Left lung (tissue), 10 donors: ENCODE data around the gene GSTCD. TPM values are rescaled to one million over a fixed set of nuclear protein-coding genes. Genes with fewer than 3 reads are reported as not detected.
"Not testable (repeated sequence)": the region's sequence is repeated elsewhere in the genome, so short reads cannot be mapped to it uniquely, and the experiment has no call there.

Experiments
- ATAC-seq: fragments of 200-7000 bp; cut with Tn5 transposase; one replicate; pipeline ENCODE4 v1.9.1; 2020; ENCODE audit warnings: moderate library complexity
- DNase-seq, 4 donors: peaks; one replicate each; pipeline ENCODE4 v3.0.0-alpha.2; 2013 to 2020
- H3K27ac ChIP-seq, 2 donors: fragments of 200-600 bp; sonication (generic) in 1 of 2; one replicate each; pipeline versions ENCODE4 v1.5.0 to v1.8.0; 2020 to 2021
- H3K27me3 ChIP-seq, 2 donors: fragments of 200-600 bp; sonication (generic) in 1 of 2; one replicate each; pipeline versions ENCODE4 v1.5.0 to v1.8.0; 2020 to 2021
- H3K36me3 ChIP-seq, 2 donors: fragments of 200-600 bp; sonication (generic) in 1 of 2; one replicate each; pipeline versions ENCODE4 v1.5.0 to v1.8.0; 2020 to 2021
- H3K4me1 ChIP-seq, 2 donors: fragments of 200-600 bp; one replicate each; pipeline ENCODE4 v1.8.0; 2021
- H3K4me3 ChIP-seq, 2 donors: fragments of 200-600 bp; sonication (generic) in 1 of 2; one replicate each; pipeline versions ENCODE4 v1.5.0 to v1.8.0; 2020 to 2021; ENCODE audit warnings: mild to moderate bottlenecking in 1 of 2
- H3K9me3 ChIP-seq, 2 donors: fragments of 200-600 bp; sonication (generic) in 1 of 2; one replicate each; pipeline versions ENCODE4 v1.5.0 to v1.8.0; 2020 to 2021
- intact Hi-C, 2 donors: fragments of 100-400 bp; cut with DNase I; formaldehyde crosslinking; loops; one replicate each; pipeline versions ENCODE4 v1.11.2 to v1.14.2; 2022
- polyA plus RNA-seq, 6 donors: library from polyadenylated mRNA; unstranded; fragments of 120-200 nt; gene quantifications; one replicate each; pipeline ENCODE4 v1.2.1, GENCODE V29; 2013; ENCODE audit not compliant: insufficient read length in 6 of 6
- total RNA-seq, 2 donors: library from RNA; stranded (reverse); fragmentation: NEBNext Ultra II Directional; extraction: Animal tissue kit (Norgen Biotek cat#: 25700); gene quantifications; one replicate each; pipeline ENCODE4 v1.2.1, GENCODE V29; 2021
- TF ChIP-seq, protein P1 (sequence below), 2 donors: fragments of 200-600 bp; sonication (generic) in 1 of 2; IDR thresholded peaks; one replicate each; pipeline versions ENCODE4 v1.5.0 to v1.8.0; 2021; ENCODE audit warnings: antibody characterized with exemption in 2 of 2
- donor health status: DM: no; HTN: yes; CAD: no.
- donor health status: DM: no; HTN: no; CAD: no.

GSTCD gene
- total and polyA plus RNA-seq, 8 donors = 10.8 to 16.9 (median 15.2) TPM

- Histone ChIP-seq H3K4me1 (peaks cover 9 to 28% of the 10 kb centered on the region in 2 donors), H3K27ac (no peak overlapping the region), H3K27me3 (no peaks in the 10 kb centered on the region), H3K4me3 (peak overlapping the region in 1 of 2 donors; percentile 5), H3K9me3 (no peaks in the 10 kb centered on the region), H3K36me3 (peaks cover 0 to 2% of the 10 kb centered on the region in 2 donors)
- peak; percentile 33 for ATAC-seq
- intact Hi-C loops = no loop called here
- no peak for DNase-seq
- TF ChIP-seq, protein P1, sequence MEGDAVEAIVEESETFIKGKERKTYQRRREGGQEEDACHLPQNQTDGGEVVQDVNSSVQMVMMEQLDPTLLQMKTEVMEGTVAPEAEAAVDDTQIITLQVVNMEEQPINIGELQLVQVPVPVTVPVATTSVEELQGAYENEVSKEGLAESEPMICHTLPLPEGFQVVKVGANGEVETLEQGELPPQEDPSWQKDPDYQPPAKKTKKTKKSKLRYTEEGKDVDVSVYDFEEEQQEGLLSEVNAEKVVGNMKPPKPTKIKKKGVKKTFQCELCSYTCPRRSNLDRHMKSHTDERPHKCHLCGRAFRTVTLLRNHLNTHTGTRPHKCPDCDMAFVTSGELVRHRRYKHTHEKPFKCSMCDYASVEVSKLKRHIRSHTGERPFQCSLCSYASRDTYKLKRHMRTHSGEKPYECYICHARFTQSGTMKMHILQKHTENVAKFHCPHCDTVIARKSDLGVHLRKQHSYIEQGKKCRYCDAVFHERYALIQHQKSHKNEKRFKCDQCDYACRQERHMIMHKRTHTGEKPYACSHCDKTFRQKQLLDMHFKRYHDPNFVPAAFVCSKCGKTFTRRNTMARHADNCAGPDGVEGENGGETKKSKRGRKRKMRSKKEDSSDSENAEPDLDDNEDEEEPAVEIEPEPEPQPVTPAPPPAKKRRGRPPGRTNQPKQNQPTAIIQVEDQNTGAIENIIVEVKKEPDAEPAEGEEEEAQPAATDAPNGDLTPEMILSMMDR (IDR thresholded peaks at IDR 0.05) = no peak
Measured at GRCh38 chr4:105714071-105714521, 5.5 kb downstream of the GSTCD start.

GRCh38 chr4:105714932-105715331 is 6.3 kb downstream of the GSTCD start:
- H3K9me3 ChIP-seq = no peaks in the 10 kb centered on the region
- no peaks in the 10 kb centered on the region for H3K27me3 ChIP-seq
- H3K36me3 ChIP-seq = peaks cover 0 to 4% of the 10 kb centered on the region in 2 donors
- no peak overlapping the region for H3K4me3 ChIP-seq
- ATAC-seq = no peak
- intact Hi-C loops = no loop called here
- TF ChIP-seq, protein P1 (IDR thresholded peaks at IDR 0.05) = no peak
- peaks cover 4 to 20% of the 10 kb centered on the region in 2 donors for H3K4me1 ChIP-seq
- H3K27ac ChIP-seq = no peak overlapping the region
- DNase-seq = no peak

GRCh38 chr4:105715692-105716278 is 7.2 kb downstream of the GSTCD start:
- Histone ChIP-seq H3K36me3 (peaks cover 0 to 4% of the 10 kb centered on the region in 2 donors), H3K4me1 (peaks cover 4 to 20% of the 10 kb centered on the region in 2 donors), H3K27me3 (no peaks in the 10 kb centered on the region), H3K9me3 (no peaks in the 10 kb centered on the region), H3K27ac (no peak overlapping the region), H3K4me3 (no peak overlapping the region)
- TF ChIP-seq, protein P1 (IDR thresholded peaks at IDR 0.05) = peak in 1 of 2 donors; percentile 45
- intact Hi-C loops = no loop called here
- DNase-seq (peak in 2 of 4 donors; percentile 28 to 33), ATAC-seq (peak; percentile 57)

GRCh38 chr4:105719204-105719603 is 10.6 kb downstream of the GSTCD start:
- no peak overlapping the region for H3K27ac ChIP-seq
- H3K4me1 ChIP-seq = peaks cover 4 to 15% of the 10 kb centered on the region in 2 donors
- no peak for ATAC-seq
- H3K27me3 ChIP-seq = no peaks in the 10 kb centered on the region
- DNase-seq = no peak
- H3K4me3 ChIP-seq = no peak overlapping the region
- H3K9me3 ChIP-seq = no peaks in the 10 kb centered on the region
- TF ChIP-seq, protein P1 (IDR thresholded peaks at IDR 0.05) = no peak
- peaks cover 0 to 4% of the 10 kb centered on the region in 2 donors for H3K36me3 ChIP-seq
- intact Hi-C loops = no loop called here

- peaks cover 0 to 17% of the 10 kb centered on the region in 2 donors for H3K36me3 ChIP-seq
- intact Hi-C loops = no loop called here
- no peaks in the 10 kb centered on the region for H3K4me1 ChIP-seq
- no peak overlapping the region for H3K27ac ChIP-seq
- ATAC-seq (no peak), DNase-seq (no peak)
- peaks cover 0 to 5% of the 10 kb centered on the region in 2 donors for H3K9me3 ChIP-seq
- TF ChIP-seq, protein P1 (IDR thresholded peaks at IDR 0.05) = no peak
- H3K4me3 ChIP-seq = no peak overlapping the region
- no peaks in the 10 kb centered on the region for H3K27me3 ChIP-seq
Measured at GRCh38 chr4:105725623-105726022, 17.0 kb downstream of the GSTCD start.

- ATAC-seq, intact Hi-C loops, DNase-seq, H3K4me3 ChIP-seq, H3K27ac ChIP-seq, H3K4me1 ChIP-seq, H3K27me3 ChIP-seq: not testable (repeated sequence)
- H3K36me3 ChIP-seq = peaks cover 0 to 28% of the 10 kb centered on the region in 2 donors
- H3K9me3 ChIP-seq = peaks cover 0 to 14% of the 10 kb centered on the region in 2 donors
Measured at GRCh38 chr4:105729895-105730294, 21.3 kb downstream of the GSTCD start.

GRCh38 chr4:105735217-105735616 is 26.6 kb downstream of the GSTCD start:
- Histone ChIP-seq H3K36me3 (peaks cover 0 to 28% of the 10 kb centered on the region in 2 donors), H3K9me3 (peaks cover 0 to 38% of the 10 kb centered on the region in 2 donors)
- H3K27me3 ChIP-seq, H3K4me1 ChIP-seq, DNase-seq, H3K27ac ChIP-seq, ATAC-seq, intact Hi-C loops, H3K4me3 ChIP-seq: not testable (repeated sequence)
